ENCODE data around the gene KRT35. TPM values are rescaled to one million over a fixed set of nuclear protein-coding genes. Genes with fewer than 3 reads are reported as not detected.

KRT35 gene
- total RNA-seq, 1 donor from 2014 or later: not detected

DNA sequence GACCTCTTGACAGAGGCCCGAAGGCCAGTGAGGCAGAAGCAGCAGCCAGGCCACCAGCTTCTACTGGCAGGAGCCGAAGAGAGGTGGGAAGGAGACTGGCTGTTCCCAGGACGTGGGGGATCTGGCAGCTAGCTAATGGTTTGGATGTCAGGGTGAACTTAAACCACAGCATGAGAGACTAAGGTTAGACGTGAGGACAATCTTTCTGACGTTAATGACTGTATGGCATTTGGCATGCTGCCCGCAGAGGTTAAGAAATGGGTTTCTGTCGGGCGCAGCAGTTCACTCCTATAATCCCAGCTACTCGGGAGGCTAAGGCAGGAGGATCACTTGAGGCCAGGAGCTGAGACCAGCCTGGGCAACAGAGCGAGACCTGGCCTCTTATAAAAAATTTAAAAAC is 30.8 kb upstream of the KRT35 start:
- POLR2A ChIA-PET: no interaction called here
- Mint-ChIP-seq H3K27me3 (peaks cover 21% of the 10 kb centered on the region), H3K4me3 (no peak overlapping the region), H3K4me1 (no peaks in the 10 kb centered on the region), H3K36me3 (ENCODE audit: low read depth) (no peaks in the 10 kb centered on the region), H3K9me3 (no peaks in the 10 kb centered on the region), H3K27ac (no peak overlapping the region)
- TF ChIP-seq, protein P1, sequence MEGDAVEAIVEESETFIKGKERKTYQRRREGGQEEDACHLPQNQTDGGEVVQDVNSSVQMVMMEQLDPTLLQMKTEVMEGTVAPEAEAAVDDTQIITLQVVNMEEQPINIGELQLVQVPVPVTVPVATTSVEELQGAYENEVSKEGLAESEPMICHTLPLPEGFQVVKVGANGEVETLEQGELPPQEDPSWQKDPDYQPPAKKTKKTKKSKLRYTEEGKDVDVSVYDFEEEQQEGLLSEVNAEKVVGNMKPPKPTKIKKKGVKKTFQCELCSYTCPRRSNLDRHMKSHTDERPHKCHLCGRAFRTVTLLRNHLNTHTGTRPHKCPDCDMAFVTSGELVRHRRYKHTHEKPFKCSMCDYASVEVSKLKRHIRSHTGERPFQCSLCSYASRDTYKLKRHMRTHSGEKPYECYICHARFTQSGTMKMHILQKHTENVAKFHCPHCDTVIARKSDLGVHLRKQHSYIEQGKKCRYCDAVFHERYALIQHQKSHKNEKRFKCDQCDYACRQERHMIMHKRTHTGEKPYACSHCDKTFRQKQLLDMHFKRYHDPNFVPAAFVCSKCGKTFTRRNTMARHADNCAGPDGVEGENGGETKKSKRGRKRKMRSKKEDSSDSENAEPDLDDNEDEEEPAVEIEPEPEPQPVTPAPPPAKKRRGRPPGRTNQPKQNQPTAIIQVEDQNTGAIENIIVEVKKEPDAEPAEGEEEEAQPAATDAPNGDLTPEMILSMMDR (IDR thresholded peaks at IDR 0.05): no peak
- ATAC-seq (ENCODE audit: low read depth) (no peak), DNase-seq (no peak)
- intact Hi-C loops (cut with micrococcal nuclease): no loop called here
- CTCF ChIA-PET: no interaction called here

DNA sequence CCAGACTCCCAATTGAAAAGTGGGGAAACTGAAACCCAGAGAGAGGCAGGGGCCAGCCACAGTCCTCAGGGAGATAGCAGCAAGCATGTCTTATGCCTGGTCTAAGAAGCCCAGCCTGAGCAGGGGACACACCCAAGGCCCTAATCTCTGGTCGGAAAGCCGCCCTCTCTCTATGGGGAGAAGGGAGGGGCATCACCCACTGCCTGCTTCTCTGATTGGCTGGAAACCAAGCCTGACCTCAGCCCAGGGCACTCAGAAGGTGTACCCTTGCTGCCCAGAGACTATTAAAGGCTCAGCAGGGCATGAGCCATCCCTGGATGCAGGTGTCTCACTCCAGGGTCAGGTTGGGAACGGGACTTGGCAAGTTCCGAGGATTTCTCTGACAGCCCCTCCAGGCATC is 30.2 kb upstream of the KRT35 start:
- intact Hi-C loops (cut with micrococcal nuclease): no loop called here
- H3K27ac Mint-ChIP-seq: no peak overlapping the region
- POLR2A ChIA-PET: no interaction called here
- ATAC-seq (ENCODE audit: low read depth) (no peak), DNase-seq (no peak)
- TF ChIP-seq, protein P1 (IDR thresholded peaks at IDR 0.05): no peak
- H3K4me3 Mint-ChIP-seq: no peak overlapping the region
- H3K4me1 Mint-ChIP-seq: no peaks in the 10 kb centered on the region
- CTCF ChIA-PET: no interaction called here
- no peaks in the 10 kb centered on the region for H3K9me3 Mint-ChIP-seq
- H3K36me3 Mint-ChIP-seq (ENCODE audit: low read depth): no peaks in the 10 kb centered on the region
- peaks cover 20% of the 10 kb centered on the region for H3K27me3 Mint-ChIP-seq

DNA sequence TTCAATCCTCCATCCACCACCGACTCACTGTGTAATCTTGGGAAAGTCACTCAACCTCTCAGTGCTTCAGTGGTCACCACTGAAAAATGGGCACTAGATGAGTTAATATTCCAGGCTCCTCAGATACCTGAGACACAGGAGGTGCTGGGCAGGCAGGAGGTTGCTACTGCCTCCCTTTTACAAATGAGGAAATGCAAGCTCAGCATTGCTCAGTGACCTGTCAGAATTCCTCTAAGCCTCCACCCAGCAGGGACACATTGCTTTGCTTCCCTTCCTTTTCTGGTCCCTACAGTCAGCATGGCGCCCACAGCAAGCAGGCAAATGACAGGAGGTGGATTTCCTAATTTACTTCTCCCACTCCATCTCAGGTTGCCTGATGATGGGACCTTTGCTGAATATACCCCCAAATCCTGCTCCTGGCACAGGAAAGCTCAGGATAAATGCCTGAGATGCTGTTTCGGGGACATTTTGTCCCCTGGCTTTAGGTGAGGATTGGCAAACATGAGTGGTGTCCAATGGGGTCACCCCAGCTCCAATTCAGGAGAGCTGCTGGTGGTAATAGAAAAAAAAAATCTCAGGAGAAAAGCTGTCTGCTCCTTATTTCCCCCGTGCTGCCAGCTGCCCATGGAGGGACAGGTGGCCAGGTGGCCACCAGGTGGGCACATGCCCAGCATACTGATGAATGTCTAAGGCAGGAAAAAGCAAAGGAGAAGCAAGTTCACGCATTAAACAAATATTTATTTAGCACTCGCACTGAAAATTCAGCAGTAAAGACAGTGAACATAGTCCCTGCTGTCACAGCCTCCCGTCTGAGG is 29.5 kb upstream of the KRT35 start:
- H3K27ac Mint-ChIP-seq: no peak overlapping the region
- ChIA-PET POLR2A (no interaction called here), CTCF (no interaction called here)
- no peak for ATAC-seq (ENCODE audit: low read depth)
- no peaks in the 10 kb centered on the region for H3K4me1 Mint-ChIP-seq
- H3K27me3 Mint-ChIP-seq: peaks cover 18% of the 10 kb centered on the region
- no peak for DNase-seq
- H3K9me3 Mint-ChIP-seq: no peaks in the 10 kb centered on the region
- H3K4me3 Mint-ChIP-seq: no peak overlapping the region
- TF ChIP-seq, protein P1 (IDR thresholded peaks at IDR 0.05): no peak
- H3K36me3 Mint-ChIP-seq (ENCODE audit: low read depth): no peaks in the 10 kb centered on the region
- intact Hi-C loops (cut with micrococcal nuclease): no loop called here

DNA sequence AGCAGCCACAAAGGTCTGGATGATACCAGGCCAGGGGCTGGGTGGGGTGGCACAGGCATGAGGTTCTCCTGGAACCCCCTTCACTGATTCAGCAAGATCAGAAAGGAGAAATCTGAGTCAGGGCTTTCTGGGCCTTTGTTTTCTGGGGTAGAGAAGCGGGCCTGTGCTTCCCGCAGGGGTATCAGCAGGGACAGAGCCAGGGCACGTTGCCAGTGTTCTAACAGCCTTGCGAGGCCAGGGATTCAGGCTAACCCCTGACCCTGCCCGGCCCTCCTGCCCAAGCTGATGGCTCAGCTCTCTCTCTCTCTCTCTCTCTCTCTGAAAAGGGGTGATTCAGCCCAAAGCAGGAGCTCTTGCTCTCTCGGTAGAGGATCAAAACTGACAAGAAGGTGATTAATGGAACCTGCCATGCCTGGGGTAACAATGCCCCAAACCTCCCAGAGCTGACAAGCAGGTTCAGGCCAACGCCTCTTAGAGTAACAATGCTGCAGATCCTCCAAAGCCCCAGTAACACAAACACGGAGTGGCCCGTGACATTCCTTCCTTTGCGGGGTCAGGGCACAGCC is 26.4 kb upstream of the KRT35 start:
- POLR2A ChIA-PET: no interaction called here

More for the DNA sequence above, 26.4 kb upstream of the KRT35 start:
- CTCF ChIA-PET: no interaction called here
- DNase-seq (no peak), ATAC-seq (ENCODE audit: low read depth) (no peak)
- H3K36me3 Mint-ChIP-seq (ENCODE audit: low read depth): no peaks in the 10 kb centered on the region
- H3K27ac Mint-ChIP-seq: no peak overlapping the region
- H3K9me3 Mint-ChIP-seq: no peaks in the 10 kb centered on the region
- TF ChIP-seq, protein P1 (IDR thresholded peaks at IDR 0.05): no peak
- no peaks in the 10 kb centered on the region for H3K4me1 Mint-ChIP-seq
- H3K27me3 Mint-ChIP-seq: peaks cover 7% of the 10 kb centered on the region
- H3K4me3 Mint-ChIP-seq: no peak overlapping the region
- intact Hi-C loops (cut with micrococcal nuclease): no loop called here
